Epithelial cell of proximal tubule (primary cell): ENCODE results near the gene DOCK7. TPM values are rescaled to one million over a fixed set of nuclear protein-coding genes. Genes with fewer than 3 reads are reported as not detected.

Experiments
- DNase-seq: peaks from one replicate; pipeline ENCODE4 v3.0.0-alpha.2; 2011; ENCODE audit warnings: low read depth
- H3K4me3 ChIP-seq: 2 replicates; pipeline ENCODE4 v1.5.1; 2011; ENCODE audit warnings: low read depth, mild to moderate bottlenecking, low read length
- total RNA-seq: library from RNA; depleted of rRNA; stranded (reverse); fragments of >200 nt; gene quantifications from 2 replicates; pipeline ENCODE4 v1.2.3, GENCODE V29; 2015
- TF ChIP-seq, protein P1 (sequence below): conservative IDR thresholded peaks from 2 replicates; pipeline ENCODE4 v1.5.1; 2012; ENCODE audit warnings: low read depth, mild to moderate bottlenecking, low read length

The DOCK7 gene, protein sequence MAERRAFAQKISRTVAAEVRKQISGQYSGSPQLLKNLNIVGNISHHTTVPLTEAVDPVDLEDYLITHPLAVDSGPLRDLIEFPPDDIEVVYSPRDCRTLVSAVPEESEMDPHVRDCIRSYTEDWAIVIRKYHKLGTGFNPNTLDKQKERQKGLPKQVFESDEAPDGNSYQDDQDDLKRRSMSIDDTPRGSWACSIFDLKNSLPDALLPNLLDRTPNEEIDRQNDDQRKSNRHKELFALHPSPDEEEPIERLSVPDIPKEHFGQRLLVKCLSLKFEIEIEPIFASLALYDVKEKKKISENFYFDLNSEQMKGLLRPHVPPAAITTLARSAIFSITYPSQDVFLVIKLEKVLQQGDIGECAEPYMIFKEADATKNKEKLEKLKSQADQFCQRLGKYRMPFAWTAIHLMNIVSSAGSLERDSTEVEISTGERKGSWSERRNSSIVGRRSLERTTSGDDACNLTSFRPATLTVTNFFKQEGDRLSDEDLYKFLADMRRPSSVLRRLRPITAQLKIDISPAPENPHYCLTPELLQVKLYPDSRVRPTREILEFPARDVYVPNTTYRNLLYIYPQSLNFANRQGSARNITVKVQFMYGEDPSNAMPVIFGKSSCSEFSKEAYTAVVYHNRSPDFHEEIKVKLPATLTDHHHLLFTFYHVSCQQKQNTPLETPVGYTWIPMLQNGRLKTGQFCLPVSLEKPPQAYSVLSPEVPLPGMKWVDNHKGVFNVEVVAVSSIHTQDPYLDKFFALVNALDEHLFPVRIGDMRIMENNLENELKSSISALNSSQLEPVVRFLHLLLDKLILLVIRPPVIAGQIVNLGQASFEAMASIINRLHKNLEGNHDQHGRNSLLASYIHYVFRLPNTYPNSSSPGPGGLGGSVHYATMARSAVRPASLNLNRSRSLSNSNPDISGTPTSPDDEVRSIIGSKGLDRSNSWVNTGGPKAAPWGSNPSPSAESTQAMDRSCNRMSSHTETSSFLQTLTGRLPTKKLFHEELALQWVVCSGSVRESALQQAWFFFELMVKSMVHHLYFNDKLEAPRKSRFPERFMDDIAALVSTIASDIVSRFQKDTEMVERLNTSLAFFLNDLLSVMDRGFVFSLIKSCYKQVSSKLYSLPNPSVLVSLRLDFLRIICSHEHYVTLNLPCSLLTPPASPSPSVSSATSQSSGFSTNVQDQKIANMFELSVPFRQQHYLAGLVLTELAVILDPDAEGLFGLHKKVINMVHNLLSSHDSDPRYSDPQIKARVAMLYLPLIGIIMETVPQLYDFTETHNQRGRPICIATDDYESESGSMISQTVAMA (N-terminal part only)
- total RNA-seq = 31.1 and 72.9 TPM in 2 replicates

DNA sequence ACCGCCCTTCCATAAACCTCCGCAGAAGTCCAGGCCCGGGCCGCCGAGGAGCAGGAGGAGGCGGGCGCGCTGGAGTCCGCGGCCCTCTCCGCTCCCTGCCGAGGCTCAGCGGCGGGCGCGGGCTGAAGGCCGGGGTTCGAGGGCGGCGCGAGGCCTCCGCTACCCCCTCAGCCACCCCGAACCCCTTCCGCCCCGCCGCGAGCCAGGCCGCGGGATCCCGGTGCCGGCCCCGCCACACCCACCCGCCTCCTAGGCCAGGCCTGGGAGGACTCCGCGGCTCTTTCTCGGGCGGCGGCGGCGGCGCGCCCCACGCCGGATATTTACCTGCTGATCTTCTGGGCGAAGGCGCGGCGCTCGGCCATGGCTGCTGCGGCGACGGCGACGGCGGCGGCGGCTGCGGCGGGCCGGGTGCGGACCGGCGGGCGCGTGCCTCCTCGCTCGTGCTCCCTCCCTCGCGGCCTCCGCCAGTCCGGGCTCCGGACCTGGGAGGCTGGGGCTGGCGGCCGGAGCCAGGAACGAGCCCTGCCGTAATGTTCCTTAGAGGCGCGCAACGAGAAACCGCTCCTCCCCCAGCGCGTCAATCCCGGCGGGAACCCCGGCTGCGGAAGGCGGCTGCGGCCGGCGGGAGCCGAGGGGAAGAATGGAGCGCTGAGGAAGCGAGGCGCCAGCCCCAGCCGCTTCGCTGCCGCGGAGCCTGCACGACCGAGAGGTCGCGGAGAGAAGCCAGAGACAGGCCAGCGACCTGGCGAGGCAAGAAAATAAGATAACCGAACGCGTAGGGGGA is at the start of gene DOCK7:
TSS of gene DOCK7 (minus strand) at position 484 of the 784 bp plus-strand sequence. CDS start at position 362, 122 bp downstream.
- TF ChIP-seq, protein P1, sequence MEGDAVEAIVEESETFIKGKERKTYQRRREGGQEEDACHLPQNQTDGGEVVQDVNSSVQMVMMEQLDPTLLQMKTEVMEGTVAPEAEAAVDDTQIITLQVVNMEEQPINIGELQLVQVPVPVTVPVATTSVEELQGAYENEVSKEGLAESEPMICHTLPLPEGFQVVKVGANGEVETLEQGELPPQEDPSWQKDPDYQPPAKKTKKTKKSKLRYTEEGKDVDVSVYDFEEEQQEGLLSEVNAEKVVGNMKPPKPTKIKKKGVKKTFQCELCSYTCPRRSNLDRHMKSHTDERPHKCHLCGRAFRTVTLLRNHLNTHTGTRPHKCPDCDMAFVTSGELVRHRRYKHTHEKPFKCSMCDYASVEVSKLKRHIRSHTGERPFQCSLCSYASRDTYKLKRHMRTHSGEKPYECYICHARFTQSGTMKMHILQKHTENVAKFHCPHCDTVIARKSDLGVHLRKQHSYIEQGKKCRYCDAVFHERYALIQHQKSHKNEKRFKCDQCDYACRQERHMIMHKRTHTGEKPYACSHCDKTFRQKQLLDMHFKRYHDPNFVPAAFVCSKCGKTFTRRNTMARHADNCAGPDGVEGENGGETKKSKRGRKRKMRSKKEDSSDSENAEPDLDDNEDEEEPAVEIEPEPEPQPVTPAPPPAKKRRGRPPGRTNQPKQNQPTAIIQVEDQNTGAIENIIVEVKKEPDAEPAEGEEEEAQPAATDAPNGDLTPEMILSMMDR = no peak
- peak within 1 kb of the TSS; percentile 83 for H3K4me3 ChIP-seq
- DNase-seq = no peak

DNA sequence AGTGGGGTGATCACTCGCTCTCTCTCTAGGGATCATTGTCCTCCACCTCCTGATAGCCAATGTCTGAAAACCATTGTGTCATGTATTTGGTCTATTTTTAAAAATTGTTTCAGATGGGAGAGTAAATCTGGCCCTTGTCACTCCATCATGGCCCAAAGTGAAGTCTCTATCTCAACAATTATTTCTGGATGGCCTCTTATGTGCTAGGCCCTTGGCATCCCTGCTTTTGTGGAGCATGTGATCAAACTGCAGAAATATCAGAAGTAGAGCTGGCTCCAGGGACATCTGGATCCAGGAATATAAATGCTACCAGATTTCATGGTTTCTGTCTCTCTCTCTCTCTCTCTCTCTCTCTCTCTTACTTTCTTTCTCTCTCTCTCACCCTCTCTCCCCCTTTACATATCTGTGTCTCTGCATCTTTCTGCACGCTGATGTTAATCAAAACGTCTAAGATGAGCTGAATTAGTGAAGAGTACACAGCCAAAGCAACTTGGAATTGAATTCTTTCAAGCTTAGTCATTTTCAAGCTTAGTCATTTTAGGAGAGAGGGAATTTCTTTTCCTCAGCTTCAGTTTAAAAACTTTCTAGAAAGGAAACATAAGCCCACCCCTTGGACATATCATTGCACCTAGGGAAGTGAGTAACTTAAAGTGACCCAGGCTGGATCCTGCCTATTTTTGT is 47.4 kb upstream of the DOCK7 start:
- DNase-seq = peak; percentile 26
- TF ChIP-seq, protein P1 = no peak
- no peak overlapping the region for H3K4me3 ChIP-seq

DNA sequence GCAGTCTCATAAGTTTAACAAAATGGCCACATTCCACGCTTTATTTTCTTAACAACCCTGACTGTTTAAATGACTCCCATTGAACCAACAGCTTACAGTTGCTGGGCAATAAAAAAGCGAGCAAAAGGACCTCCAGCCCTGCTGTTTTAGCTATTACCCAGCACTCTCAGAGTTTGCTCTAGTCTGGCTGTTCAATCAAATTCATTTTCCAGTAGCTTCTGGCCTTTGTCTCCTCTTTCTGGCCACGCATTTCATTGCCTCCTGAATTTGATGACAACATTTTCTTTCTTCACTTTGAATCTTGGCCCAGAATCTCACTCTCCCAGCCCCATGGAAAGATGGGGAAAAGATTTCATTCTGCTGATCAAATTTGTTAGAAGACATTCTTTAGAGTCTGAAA is 44.1 kb upstream of the DOCK7 start:
- TF ChIP-seq, protein P1 = no peak
- H3K4me3 ChIP-seq = no peak overlapping the region
- no peak for DNase-seq

GRCh38 chr1:62728963-62729362 is 40.8 kb upstream of the DOCK7 start:
- no peak for DNase-seq
- TF ChIP-seq, protein P1 = no peak

GRCh38 chr1:62727656-62728407 is 39.6 kb upstream of the DOCK7 start:
- no peak for DNase-seq
- H3K4me3 ChIP-seq = no peak overlapping the region
- TF ChIP-seq, protein P1 = no peak

More at GRCh38 chr1:62728963-62729362, 40.8 kb upstream of the DOCK7 start:
- no peak overlapping the region for H3K4me3 ChIP-seq
